ENCODE results near the gene FIGNL1.

Gene FIGNL1

DNA sequence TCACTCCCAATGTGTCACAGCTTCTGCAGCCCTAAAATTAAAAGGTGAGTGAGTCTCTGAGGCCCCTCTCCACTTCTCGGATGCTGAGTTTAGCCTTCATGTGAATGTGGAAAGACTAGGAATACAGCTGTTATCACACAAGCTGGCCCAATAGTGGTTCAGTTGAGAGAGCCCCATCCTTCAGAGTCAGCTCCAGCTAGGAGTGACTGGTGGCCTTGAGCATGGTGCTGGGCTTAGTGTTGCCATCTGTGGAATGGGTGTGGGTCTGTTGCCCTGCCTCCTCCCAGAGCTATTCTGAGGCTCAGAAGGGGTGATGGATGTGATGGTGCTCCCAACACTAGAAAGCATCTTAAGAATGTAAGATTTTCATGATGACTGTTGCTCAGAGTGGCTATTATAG, 55.8 kb downstream of the FIGNL1 start:
- Histone ChIP-seq H3K36me3 (ENCODE audit: control insufficient read depth, insufficient read depth, low read length) (no peaks in the 10 kb centered on the region), H3K4me1 (ENCODE audit: control insufficient read depth, insufficient read depth, low read length) (no peaks in the 10 kb centered on the region), H3K27ac (ENCODE audit: low read depth, low read length) (no peak overlapping the region)

More for the DNA sequence above, 55.8 kb downstream of the FIGNL1 start:
- no peak overlapping the region for H3K4me3 ChIP-seq (ENCODE audit: low read depth, low read length)
- no peak overlapping the region for H3K9ac ChIP-seq (ENCODE audit: low read depth, low read length)
- H3K27me3 ChIP-seq (ENCODE audit: control insufficient read depth, insufficient read depth, low read length) = no peaks in the 10 kb centered on the region
- H3K9me3 ChIP-seq (ENCODE audit: control insufficient read depth, insufficient read depth, low read length) = no peaks in the 10 kb centered on the region
